Effector memory CD8-positive, alpha-beta T cell (primary cell): Measurements from ENCODE around the gene ZFHX2.

ENCODE experiments used
- ATAC-seq: fragments of 150-1000 bp; cut with Tn5 transposase; replicated peaks from 2 replicates; pipeline ENCODE4 v1.10.0; 2021; ENCODE audit warnings: mild to moderate bottlenecking, moderate library complexity
- DNase-seq, 3 experiments: peaks; one replicate each; pipeline ENCODE4 v3.0.0; 2021
- H3K27ac Mint-ChIP-seq, 2 donors: one replicate each; pipeline ENCODE4 v1.8.0; 2022; ENCODE audit warnings: mild to moderate bottlenecking in 2 of 2, mixed read lengths in 2 of 2, moderate library complexity in 2 of 2
- H3K27me3 Mint-ChIP-seq, 2 donors: one replicate each; pipeline ENCODE4 v1.8.0; 2022; ENCODE audit warnings: mixed read lengths in 2 of 2
- H3K36me3 Mint-ChIP-seq: one replicate; pipeline ENCODE4 v1.8.0; 2022; ENCODE audit warnings: mild to moderate bottlenecking, moderate library complexity, mixed read lengths; ENCODE audit not compliant: insufficient read depth
- H3K4me1 Mint-ChIP-seq, 2 donors: one replicate each; pipeline ENCODE4 v1.8.0; 2022; ENCODE audit warnings: low read depth in 2 of 2, mixed read lengths in 2 of 2
- H3K4me3 Mint-ChIP-seq, 2 donors: one replicate each; pipeline ENCODE4 v1.8.0; 2022; ENCODE audit warnings: mild to moderate bottlenecking in 2 of 2, mixed read lengths in 2 of 2, moderate library complexity in 2 of 2
- H3K9me3 Mint-ChIP-seq, 2 donors: one replicate each; pipeline ENCODE4 v1.8.0; 2022; ENCODE audit warnings: mixed read lengths in 2 of 2

ZFHX2 gene

DNA sequence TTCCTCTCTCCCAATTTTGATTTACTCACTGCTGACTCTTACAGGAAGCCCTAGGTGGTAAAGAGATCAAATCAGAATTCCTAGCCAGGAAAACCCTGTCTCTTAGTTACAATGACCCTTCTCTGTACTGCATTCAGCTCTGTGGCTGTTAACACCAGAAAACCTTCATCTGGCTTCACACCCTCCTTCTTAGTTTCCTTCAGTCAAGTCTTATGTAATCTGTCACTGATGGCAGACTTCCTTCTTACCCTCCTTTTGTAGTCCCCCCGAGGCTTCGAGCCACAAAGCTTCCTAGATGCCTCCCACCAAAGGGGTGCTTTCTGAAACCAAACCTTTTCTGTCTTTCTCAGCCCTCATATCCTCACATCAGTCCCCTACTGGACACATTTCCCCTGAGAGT is 65.5 kb downstream of the ZFHX2 start:
- Mint-ChIP-seq H3K4me3 (no peak overlapping the region), H3K27me3 (no peaks in the 10 kb centered on the region), H3K4me1 (peaks cover 2 to 4% of the 10 kb centered on the region in 2 donors), H3K9me3 (no peaks in the 10 kb centered on the region), H3K36me3 (no peaks in the 10 kb centered on the region), H3K27ac (no peak overlapping the region)
- ATAC-seq, result no peak
- DNase-seq, result no peak

DNA sequence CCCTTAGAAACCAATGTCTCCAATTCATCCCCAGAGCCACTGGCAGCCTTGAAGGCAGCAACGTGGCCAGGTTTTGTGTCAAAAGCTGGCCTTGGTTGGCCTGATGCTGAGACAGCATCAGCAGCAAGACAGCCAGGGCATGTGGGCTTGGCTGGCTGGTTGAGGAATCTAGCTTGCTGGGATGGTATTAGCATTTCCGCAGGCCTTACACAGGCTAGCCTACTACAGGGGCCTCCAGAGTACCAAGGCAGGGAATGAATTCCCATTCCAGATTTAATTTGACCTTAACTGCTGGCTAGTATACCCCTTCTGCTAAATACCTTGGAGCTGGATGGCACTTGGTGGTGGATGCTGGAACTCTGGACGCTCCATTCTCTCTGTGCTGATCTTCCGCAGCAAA is 66.2 kb downstream of the ZFHX2 start:
- ATAC-seq (no peak), DNase-seq (no peak)
- Mint-ChIP-seq H3K4me3 (no peak overlapping the region), H3K27me3 (no peaks in the 10 kb centered on the region), H3K36me3 (peaks cover 3% of the 10 kb centered on the region), H3K4me1 (peaks cover 2 to 4% of the 10 kb centered on the region in 2 donors), H3K9me3 (no peaks in the 10 kb centered on the region), H3K27ac (no peak overlapping the region)

DNA sequence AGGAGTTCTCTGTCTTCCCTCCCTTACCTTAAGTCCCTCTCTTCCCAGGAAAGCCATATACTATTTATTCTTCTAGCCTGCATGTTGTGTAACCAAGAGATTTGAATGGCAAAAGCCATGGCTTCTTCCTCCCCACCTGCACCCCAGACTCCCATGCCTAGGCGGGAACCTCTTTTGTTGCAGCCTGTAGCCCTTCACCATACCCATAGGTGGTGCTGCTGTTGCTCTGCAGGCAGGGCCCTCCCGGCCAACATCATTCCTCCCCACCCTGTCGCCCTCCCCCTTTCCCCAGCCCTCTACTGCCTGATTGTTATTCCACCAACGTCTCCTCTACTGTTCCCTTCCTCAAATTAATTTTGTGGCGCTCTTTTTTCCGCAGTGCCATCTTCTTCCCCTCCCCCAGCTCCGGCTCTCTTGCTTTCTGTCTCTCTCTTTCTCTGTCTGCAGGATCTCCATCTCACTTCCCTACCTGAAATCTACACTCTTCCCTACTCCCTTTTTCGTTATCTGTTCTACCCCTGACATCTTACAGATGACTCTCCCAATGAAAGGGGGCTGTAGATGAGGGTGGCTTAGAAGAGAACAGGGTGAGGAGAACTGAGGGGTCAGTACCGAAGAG is 68.2 kb downstream of the ZFHX2 start:
- no peaks in the 10 kb centered on the region for H3K27me3 Mint-ChIP-seq
- H3K36me3 Mint-ChIP-seq, result peaks cover 12% of the 10 kb centered on the region
- no peak overlapping the region for H3K4me3 Mint-ChIP-seq
- peaks cover 2 to 6% of the 10 kb centered on the region in 2 donors for H3K4me1 Mint-ChIP-seq
- H3K9me3 Mint-ChIP-seq, result no peaks in the 10 kb centered on the region
- ATAC-seq (no peak), DNase-seq (no peak)
- H3K27ac Mint-ChIP-seq, result no peak overlapping the region

DNA sequence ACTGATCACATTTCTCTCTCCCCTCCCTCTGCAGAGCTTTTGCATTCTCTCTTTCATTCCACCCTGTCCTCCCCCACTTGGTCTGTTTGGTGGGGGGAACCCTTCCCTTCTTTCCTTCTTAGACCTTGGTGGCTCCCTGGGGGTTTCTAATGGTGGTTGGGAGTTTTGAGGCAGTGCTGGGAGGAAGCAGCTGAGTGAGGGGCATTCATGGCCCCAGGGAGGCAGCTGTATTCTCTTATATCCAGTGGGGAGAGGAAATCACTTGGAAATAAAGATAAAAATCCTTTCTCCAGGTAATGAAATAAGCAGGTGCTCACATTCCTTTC is 68.8 kb downstream of the ZFHX2 start:
- H3K4me1 Mint-ChIP-seq, result peaks cover 4 to 10% of the 10 kb centered on the region in 2 donors
- H3K4me3 Mint-ChIP-seq, result no peak overlapping the region
- H3K9me3 Mint-ChIP-seq, result no peaks in the 10 kb centered on the region

DNA sequence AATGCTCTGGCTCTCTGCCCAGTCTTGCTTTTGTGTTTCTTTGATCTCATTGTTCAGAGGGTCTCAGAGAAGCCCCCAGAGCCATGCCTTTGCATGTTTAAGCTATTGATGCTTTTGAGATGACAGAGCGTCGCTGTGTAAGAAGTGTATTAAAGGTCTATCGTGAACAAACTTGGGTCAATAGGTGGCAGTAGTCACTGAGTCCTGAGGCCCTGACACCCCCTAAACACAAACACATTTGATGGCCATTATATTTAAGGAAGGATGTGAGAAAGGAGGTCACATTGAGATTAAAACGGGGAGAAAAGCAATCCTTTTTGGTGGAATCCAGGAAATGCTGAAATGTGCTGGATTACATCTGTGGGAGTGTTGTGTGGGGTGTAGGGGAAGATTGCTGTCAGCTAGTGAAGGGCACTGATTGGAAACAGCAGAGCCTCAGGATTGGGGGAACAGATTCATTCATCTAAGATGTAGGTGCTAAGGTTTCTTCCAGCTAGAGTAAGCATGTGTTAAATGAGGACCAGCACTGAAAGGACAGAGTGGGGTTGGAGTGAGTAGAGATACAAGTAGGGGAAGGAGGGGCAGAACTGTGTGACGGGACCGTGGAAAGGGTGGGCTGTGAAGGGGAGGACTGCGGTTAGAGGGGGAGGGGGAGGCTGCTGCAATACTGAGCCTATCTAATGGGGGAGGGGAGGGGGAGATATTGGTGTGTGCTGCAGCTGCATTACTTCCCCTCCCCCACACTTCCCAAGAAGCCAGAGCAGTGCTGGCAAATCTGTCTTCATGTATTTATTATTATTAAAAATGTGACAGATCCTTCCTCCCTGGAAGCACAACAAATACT is 69.4 kb downstream of the ZFHX2 start:
- peaks cover 24% of the 10 kb centered on the region for H3K36me3 Mint-ChIP-seq
- ATAC-seq, result no peak

More for the DNA sequence above, 68.8 kb downstream of the ZFHX2 start:
- H3K27ac Mint-ChIP-seq, result no peak overlapping the region
- DNase-seq, result no peak
- H3K36me3 Mint-ChIP-seq, result peaks cover 18% of the 10 kb centered on the region
- no peak for ATAC-seq
- H3K27me3 Mint-ChIP-seq, result no peaks in the 10 kb centered on the region

DNA sequence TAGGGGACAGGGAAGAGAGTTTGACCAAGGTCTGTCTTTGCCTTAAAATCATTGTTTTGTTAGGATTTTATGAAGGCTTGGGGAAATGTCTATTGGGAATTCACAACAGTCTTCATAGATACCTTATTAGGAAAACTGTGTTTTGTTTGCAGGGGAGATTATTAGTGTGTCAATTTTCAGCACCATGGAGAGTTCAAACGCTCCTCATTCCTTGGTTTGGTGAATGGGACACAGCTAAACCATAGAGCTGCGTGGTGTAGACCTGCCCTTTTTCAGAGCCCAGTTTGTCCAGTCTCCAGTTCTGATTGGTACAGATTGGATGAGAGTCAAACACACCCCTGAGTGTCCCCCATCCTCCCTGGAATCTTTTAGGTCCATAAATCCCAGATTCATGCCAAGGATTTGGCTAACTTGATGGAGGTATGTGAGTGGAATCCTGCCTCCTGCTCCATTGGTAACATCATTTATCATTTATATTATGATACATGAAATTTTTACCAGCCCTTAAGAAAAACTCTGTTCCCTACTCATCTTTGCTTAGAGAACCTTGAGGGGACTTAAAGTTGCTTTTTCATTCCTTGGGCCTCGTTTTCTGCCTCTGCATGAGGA is 70.1 kb downstream of the ZFHX2 start:
- Mint-ChIP-seq H3K27ac (no peak overlapping the region), H3K9me3 (no peaks in the 10 kb centered on the region), H3K36me3 (peaks cover 31% of the 10 kb centered on the region), H3K4me1 (peaks cover 6 to 11% of the 10 kb centered on the region in 2 donors), H3K4me3 (no peak overlapping the region), H3K27me3 (no peaks in the 10 kb centered on the region)
- no peak for ATAC-seq
- DNase-seq, result no peak

More for the DNA sequence above, 69.4 kb downstream of the ZFHX2 start:
- Mint-ChIP-seq H3K27me3 (no peaks in the 10 kb centered on the region), H3K9me3 (no peaks in the 10 kb centered on the region), H3K27ac (no peak overlapping the region), H3K4me3 (no peak overlapping the region), H3K4me1 (peaks cover 6 to 11% of the 10 kb centered on the region in 2 donors)
- DNase-seq, result no peak

DNA sequence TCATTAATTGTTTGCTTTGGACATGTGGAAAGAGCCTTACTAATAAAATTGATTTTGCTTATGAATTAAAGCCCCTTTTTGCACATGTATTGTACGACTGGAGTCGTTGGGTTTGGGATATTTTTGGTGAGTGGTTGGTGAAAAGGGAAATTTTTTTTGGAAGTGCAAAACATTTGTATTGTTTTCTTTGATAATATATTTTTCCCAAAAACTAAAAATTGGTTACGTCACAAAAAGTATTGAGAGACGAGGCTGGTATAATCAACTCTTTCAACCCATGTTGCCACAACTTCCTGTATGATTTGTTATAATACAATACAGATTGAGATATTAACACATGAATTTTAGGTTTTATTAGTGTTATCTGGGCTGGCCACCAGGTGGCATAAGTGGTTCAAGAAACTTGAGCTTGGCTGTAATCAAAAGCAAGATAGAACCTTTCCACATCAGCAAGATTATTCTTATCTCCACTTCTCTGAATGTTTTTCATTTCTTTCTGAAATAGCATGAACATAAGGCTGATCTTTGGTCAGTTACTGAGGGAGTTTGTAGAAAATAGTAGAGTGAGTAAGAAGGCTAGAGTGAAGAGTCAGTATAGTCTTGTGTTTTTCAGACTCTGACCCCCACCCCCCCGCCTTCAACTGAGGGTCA is 73.3 kb downstream of the ZFHX2 start:
- DNase-seq (peak; percentile 63 to 70 (median 63)), ATAC-seq (peak; percentile 86)
- Mint-ChIP-seq H3K27me3 (no peaks in the 10 kb centered on the region), H3K36me3 (peaks cover 63% of the 10 kb centered on the region), H3K4me3 (no peak overlapping the region), H3K9me3 (no peaks in the 10 kb centered on the region), H3K27ac (peak overlapping the region in 1 of 2 donors; percentile 59), H3K4me1 (peaks cover 3 to 11% of the 10 kb centered on the region in 2 donors)

DNA sequence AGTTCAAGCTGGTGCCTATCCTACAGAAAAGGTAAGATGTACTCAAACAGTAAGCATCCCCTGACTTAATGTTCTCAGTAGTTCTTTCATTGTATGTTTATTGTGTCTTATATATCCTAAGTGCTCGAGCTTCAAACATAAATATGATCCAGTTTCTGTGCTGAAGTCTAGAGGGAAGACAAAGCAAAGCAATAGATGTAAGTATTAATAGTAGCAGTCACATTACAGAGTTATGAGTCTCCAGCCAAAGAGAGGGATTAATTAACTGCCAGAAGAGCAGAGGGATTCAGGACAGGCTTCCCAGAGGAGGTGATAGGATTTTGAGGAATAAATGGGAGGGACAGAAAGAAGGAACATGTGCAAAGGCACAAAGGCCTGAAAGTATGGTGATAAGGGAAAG is 80.6 kb downstream of the ZFHX2 start:
- ATAC-seq (no peak), DNase-seq (no peak)
- Mint-ChIP-seq H3K4me1 (peaks cover 0 to 5% of the 10 kb centered on the region in 2 donors), H3K4me3 (no peak overlapping the region), H3K9me3 (no peaks in the 10 kb centered on the region), H3K36me3 (peaks cover 61% of the 10 kb centered on the region), H3K27me3 (no peaks in the 10 kb centered on the region), H3K27ac (peak overlapping the region in 1 of 2 donors; percentile 38)
